Peyer's patch (tissue), 4 donors: ENCODE measurements around the gene P2RX1. TPM values are rescaled to one million over a fixed set of nuclear protein-coding genes. Genes with fewer than 3 reads are reported as not detected.

Experiments used
- DNase-seq, 3 donors: peaks; one replicate each; pipeline ENCODE4 v3.0.0-alpha.2; 2017 to 2019
- H3K27ac ChIP-seq, 4 donors: fragments of 200-600 bp; sonication (generic); one replicate each; pipeline ENCODE4 v1.5.1; 2016 to 2019
- H3K27me3 ChIP-seq, 2 donors: fragments of 200-600 bp; sonication (generic); one replicate each; pipeline ENCODE4 v1.5.1; 2019
- H3K36me3 ChIP-seq, 3 donors: fragments of 200-600 bp; sonication (generic); one replicate each; pipeline ENCODE4 v1.5.1; 2016 to 2019
- H3K4me1 ChIP-seq, 4 donors: fragments of 200-600 bp; sonication (generic); one replicate each; pipeline ENCODE4 v1.5.1; 2016 to 2019
- H3K4me3 ChIP-seq, 4 donors: fragments of 200-600 bp; sonication (generic); 1 replicate in 3 of 4; 2 replicates in 1 of 4; pipeline ENCODE4 v1.5.1; 2016 to 2019; ENCODE audit warnings: mild to moderate bottlenecking in 1 of 4
- H3K9me3 ChIP-seq, 4 donors: fragments of 200-600 bp; sonication (generic); one replicate each; pipeline ENCODE4 v1.5.1; 2016 to 2019; ENCODE audit warnings: mild to moderate bottlenecking in 1 of 4
- CTCF ChIP-seq, 6 experiments: fragments of 450-650 bp in 4 of 6; fragments of 200-600 bp in 2 of 6; sonication (generic) in 1 of 6; IDR thresholded peaks; one replicate each; pipeline ENCODE4 v1.5.1; 2017 to 2019; ENCODE audit warnings: antibody characterized with exemption in 6 of 6, mild to moderate bottlenecking in 3 of 6, moderate library complexity in 1 of 6
- POLR2A ChIP-seq, 2 donors: fragments of 450-650 bp; IDR thresholded peaks; one replicate each; pipeline ENCODE4 v1.5.1; 2017; ENCODE audit warnings: antibody characterized with exemption in 2 of 2, mild to moderate bottlenecking in 2 of 2, moderate library complexity in 2 of 2
- total RNA-seq, 4 donors: library from RNA; depleted of rRNA; stranded (reverse); fragments of >200 nt; gene quantifications; one replicate each; pipeline ENCODE4 v1.1.0, GENCODE V29; 2016

P2RX1 gene
- total RNA-seq, 4 donors from 2014 or later: 0.88 to 27.2 (median 4.3) TPM

GRCh38 chr17:3875317-3875716 is 40.9 kb downstream of the P2RX1 start:
- peaks cover 0 to 10% (median 0%) of the 10 kb centered on the region in 4 donors for H3K4me1 ChIP-seq
- no peak overlapping the region for H3K27ac ChIP-seq
- peaks cover 0 to 31% (median 0%) of the 10 kb centered on the region in 3 donors for H3K36me3 ChIP-seq
- no peaks in the 10 kb centered on the region for H3K27me3 ChIP-seq
- no peak for TF ChIP-seq CTCF (IDR thresholded peaks at IDR 0.05)
- no peak for TF ChIP-seq POLR2A (IDR thresholded peaks at IDR 0.05)
- H3K4me3 ChIP-seq: no peak overlapping the region
- DNase-seq: no peak
- H3K9me3 ChIP-seq: no peaks in the 10 kb centered on the region

GRCh38 chr17:3873862-3874261 is 42.4 kb downstream of the P2RX1 start:
- Histone ChIP-seq H3K27ac (no peak overlapping the region), H3K36me3 (peaks cover 0 to 31% (median 0%) of the 10 kb centered on the region in 3 donors), H3K4me3 (no peak overlapping the region)

GRCh38 chr17:3870871-3871306 is 45.4 kb downstream of the P2RX1 start:
- TF ChIP-seq POLR2A (IDR thresholded peaks at IDR 0.05): no peak
- TF ChIP-seq CTCF (IDR thresholded peaks at IDR 0.05): no peak
- peak in 1 of 3 donors; percentile 34 for DNase-seq
- H3K36me3 ChIP-seq: peaks cover 0 to 21% (median 0%) of the 10 kb centered on the region in 3 donors

More at GRCh38 chr17:3873862-3874261, 42.4 kb downstream of the P2RX1 start:
- Histone ChIP-seq H3K9me3 (no peaks in the 10 kb centered on the region), H3K4me1 (no peaks in the 10 kb centered on the region), H3K27me3 (no peaks in the 10 kb centered on the region)
- no peak for DNase-seq
- no peak for TF ChIP-seq CTCF (IDR thresholded peaks at IDR 0.05)
- no peak for TF ChIP-seq POLR2A (IDR thresholded peaks at IDR 0.05)

GRCh38 chr17:3867606-3868005 is 48.7 kb downstream of the P2RX1 start:
- no peaks in the 10 kb centered on the region for H3K9me3 ChIP-seq
- peaks cover 0 to 5% (median 0%) of the 10 kb centered on the region in 3 donors for H3K36me3 ChIP-seq

More at GRCh38 chr17:3870871-3871306, 45.4 kb downstream of the P2RX1 start:
- H3K27me3 ChIP-seq: no peaks in the 10 kb centered on the region
- H3K4me1 ChIP-seq: no peaks in the 10 kb centered on the region
- peak overlapping the region in 1 of 4 donors; percentile 64 for H3K27ac ChIP-seq
- H3K9me3 ChIP-seq: no peaks in the 10 kb centered on the region
- no peak overlapping the region for H3K4me3 ChIP-seq

GRCh38 chr17:3867106-3867505 is 49.2 kb downstream of the P2RX1 start:
- Histone ChIP-seq H3K36me3 (peaks cover 0 to under 1% (median 0%) of the 10 kb centered on the region in 3 donors), H3K9me3 (no peaks in the 10 kb centered on the region), H3K27ac (no peak overlapping the region), H3K27me3 (no peaks in the 10 kb centered on the region), H3K4me3 (no peak overlapping the region), H3K4me1 (no peaks in the 10 kb centered on the region)
- TF ChIP-seq CTCF (IDR thresholded peaks at IDR 0.05) (no peak), POLR2A (IDR thresholded peaks at IDR 0.05) (no peak)
- DNase-seq: no peak

More at GRCh38 chr17:3867606-3868005, 48.7 kb downstream of the P2RX1 start:
- Histone ChIP-seq H3K27me3 (no peaks in the 10 kb centered on the region), H3K4me1 (no peaks in the 10 kb centered on the region), H3K4me3 (no peak overlapping the region), H3K27ac (no peak overlapping the region)
- no peak for TF ChIP-seq CTCF (IDR thresholded peaks at IDR 0.05)
- no peak for DNase-seq

GRCh38 chr17:3866276-3866675 is 50.0 kb downstream of the P2RX1 start:
- no peak for DNase-seq
- Histone ChIP-seq H3K4me3 (no peak overlapping the region), H3K27ac (no peak overlapping the region), H3K4me1 (no peaks in the 10 kb centered on the region), H3K9me3 (no peaks in the 10 kb centered on the region), H3K27me3 (no peaks in the 10 kb centered on the region), H3K36me3 (no peaks in the 10 kb centered on the region)
- TF ChIP-seq CTCF (IDR thresholded peaks at IDR 0.05): no peak
- no peak for TF ChIP-seq POLR2A (IDR thresholded peaks at IDR 0.05)
